Measurements from ENCODE around the gene LACTB. TPM values are rescaled to one million over a fixed set of nuclear protein-coding genes. Genes with fewer than 3 reads are reported as not detected.

LACTB gene
- 10 to 100 TPM; 16.4 to 34.8 (median 21.5) TPM for total RNA-seq
- long read RNA-seq, partial matches to known transcripts, result 1 of 1 reads
- long read RNA-seq, other reads (novel, unspliced or antisense), result 0 of 1 reads

DNA sequence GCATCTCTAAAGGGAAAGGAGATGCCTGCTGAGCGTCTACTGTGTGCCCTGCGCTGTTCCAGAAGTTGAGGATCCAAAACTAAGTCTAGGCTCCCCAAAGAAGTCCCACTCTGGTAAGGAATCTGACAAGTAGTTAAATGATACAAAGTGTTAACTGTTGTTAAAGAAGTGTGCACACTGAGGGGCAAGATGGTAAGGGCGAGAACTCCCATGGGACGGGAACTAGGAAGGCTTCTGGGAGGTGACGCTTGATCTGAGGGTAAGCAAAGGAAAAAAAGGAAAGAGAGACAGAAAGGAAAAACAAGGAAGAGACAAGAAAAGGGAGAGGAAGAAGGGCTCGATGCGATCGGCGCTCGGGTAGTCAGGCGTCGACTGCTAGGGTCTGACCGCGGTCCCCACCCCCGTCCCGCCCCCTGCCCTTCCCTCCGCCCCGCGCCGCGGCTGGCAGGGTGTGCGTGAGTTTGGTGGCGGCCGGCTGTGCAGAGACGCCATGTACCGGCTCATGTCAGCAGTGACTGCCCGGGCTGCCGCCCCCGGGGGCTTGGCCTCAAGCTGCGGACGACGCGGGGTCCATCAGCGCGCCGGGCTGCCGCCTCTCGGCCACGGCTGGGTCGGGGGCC, at the start of gene LACTB:
LACTB (plus strand) TSS at position 480 of the 620 bp plus-strand sequence; CDS start at position 491, 11 bp downstream.
- peak within 1 kb of the TSS; percentile 91 to 100 (median 95) for H3K4me3 ChIP-seq
- H3K4me1 ChIP-seq, result peaks cover 0 to 7% (median 2%) of the 10 kb centered on the region in 4 donors
- no peaks in the 10 kb centered on the region for H3K9me3 ChIP-seq
- intact Hi-C loops (cut with DNase I), result no loop called here
- ATAC-seq (peak; percentile 86 to 92 (median 90)), DNase-seq (peak; percentile 91 to 92 (median 91))
- TF ChIP-seq, protein P1, sequence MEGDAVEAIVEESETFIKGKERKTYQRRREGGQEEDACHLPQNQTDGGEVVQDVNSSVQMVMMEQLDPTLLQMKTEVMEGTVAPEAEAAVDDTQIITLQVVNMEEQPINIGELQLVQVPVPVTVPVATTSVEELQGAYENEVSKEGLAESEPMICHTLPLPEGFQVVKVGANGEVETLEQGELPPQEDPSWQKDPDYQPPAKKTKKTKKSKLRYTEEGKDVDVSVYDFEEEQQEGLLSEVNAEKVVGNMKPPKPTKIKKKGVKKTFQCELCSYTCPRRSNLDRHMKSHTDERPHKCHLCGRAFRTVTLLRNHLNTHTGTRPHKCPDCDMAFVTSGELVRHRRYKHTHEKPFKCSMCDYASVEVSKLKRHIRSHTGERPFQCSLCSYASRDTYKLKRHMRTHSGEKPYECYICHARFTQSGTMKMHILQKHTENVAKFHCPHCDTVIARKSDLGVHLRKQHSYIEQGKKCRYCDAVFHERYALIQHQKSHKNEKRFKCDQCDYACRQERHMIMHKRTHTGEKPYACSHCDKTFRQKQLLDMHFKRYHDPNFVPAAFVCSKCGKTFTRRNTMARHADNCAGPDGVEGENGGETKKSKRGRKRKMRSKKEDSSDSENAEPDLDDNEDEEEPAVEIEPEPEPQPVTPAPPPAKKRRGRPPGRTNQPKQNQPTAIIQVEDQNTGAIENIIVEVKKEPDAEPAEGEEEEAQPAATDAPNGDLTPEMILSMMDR (IDR thresholded peaks at IDR 0.05), result no peak
- TF ChIP-seq POLR2A (IDR thresholded peaks at IDR 0.05), result peak; percentile 87
- H3K27me3 ChIP-seq, result no peaks in the 10 kb centered on the region
- WGBS (ENCODE audit: insufficient coverage, low coverage, low lambda C conversion rate, missing lambda C conversion rate), result 2% methylated on average over 20 of the region's 40 CpGs
- peak within 1 kb of the TSS; percentile 92 to 97 (median 96) for H3K27ac ChIP-seq
- H3K36me3 ChIP-seq, result no peaks in the 10 kb centered on the region

GRCh38 chr15:63072023-63072650, 49.5 kb upstream of the LACTB start:
- TF ChIP-seq, protein P1 (IDR thresholded peaks at IDR 0.05), result no peak
- no peak for TF ChIP-seq POLR2A (IDR thresholded peaks at IDR 0.05)
- WGBS (ENCODE audit: insufficient coverage, low coverage, low lambda C conversion rate, missing lambda C conversion rate), result 76% methylated on average over 3 of the region's 3 CpGs
- intact Hi-C loops (cut with DNase I), result no loop called here
- H3K27me3 ChIP-seq, result no peaks in the 10 kb centered on the region
- H3K9me3 ChIP-seq, result no peaks in the 10 kb centered on the region
- H3K36me3 ChIP-seq, result peaks cover 0 to 25% (median 3%) of the 10 kb centered on the region in 4 donors
- H3K27ac ChIP-seq, result no peak overlapping the region
- ATAC-seq, result no peak
- H3K4me3 ChIP-seq, result no peak overlapping the region
- no peak for DNase-seq
- peaks cover 0 to 7% (median 0%) of the 10 kb centered on the region in 4 donors for H3K4me1 ChIP-seq

DNA sequence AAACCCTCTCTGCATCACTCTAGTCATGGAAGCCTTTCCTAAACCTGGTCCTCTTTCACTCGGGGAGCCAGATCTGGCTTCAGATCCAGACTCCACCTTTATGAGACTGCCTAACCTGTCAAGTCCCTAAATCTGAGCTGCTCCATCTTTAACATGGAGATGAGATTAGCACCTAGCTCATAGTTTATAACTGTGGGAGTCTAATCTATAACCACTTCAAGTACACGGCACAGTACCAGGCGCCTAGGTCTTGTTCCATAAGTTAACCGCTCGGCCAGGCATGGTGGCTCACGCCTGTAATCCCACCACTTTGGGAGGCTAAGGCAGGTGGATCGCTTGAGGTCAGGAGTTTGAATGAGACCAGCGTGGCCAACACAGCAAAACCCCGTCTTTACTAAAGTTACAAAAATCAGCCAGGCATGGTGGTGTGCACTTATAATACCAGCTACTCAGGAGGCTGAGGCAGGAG, 48.8 kb upstream of the LACTB start:
- intact Hi-C loops (cut with DNase I), result no loop called here

DNA sequence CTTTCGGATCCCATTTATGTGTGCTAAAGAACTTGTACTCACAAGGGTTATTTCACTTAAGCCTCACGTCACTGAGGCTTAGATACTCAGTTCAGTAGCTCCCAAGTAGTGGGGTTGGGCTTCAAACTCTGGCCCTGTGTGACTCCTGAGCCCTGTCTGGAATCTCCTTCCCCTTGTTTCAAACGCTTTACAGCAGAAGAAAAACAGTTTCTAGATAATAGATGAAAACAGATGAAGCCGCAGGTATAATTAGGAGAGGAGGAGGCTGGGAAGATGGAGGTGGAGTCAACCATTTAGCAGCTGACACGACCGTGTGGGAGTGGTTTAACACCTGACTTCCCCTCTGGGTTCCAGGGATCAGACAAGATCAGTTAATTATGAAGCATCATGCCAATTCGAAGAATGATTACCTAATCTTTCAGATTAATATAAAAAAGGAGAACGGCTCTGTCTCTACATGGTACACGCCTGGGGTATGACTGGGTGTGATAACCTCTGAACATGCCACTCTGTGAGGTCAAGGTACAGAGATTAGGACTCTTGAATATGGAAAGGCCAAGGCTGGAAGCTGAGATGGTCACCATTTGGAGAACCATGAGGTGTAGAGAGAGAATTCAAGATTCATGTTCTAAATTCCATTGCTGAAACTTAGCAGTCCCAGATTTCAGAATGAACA, 48.0 kb upstream of the LACTB start:
- Histone ChIP-seq H3K9me3 (no peaks in the 10 kb centered on the region), H3K36me3 (peaks cover 0 to 10% (median 3%) of the 10 kb centered on the region in 4 donors), H3K27ac (no peak overlapping the region), H3K27me3 (no peaks in the 10 kb centered on the region), H3K4me3 (no peak overlapping the region), H3K4me1 (peaks cover 0 to 7% (median 0%) of the 10 kb centered on the region in 4 donors)
- no peak for TF ChIP-seq POLR2A (IDR thresholded peaks at IDR 0.05)
- TF ChIP-seq, protein P1 (IDR thresholded peaks at IDR 0.05), result no peak
- no peak for DNase-seq
- intact Hi-C loops (cut with DNase I), result no loop called here
- 30% methylated on average over 7 of the region's 9 CpGs for WGBS (ENCODE audit: insufficient coverage, low coverage, low lambda C conversion rate, missing lambda C conversion rate)
- peak; percentile 69 to 88 (median 72) for ATAC-seq

More for the DNA sequence above, 48.8 kb upstream of the LACTB start:
- H3K4me3 ChIP-seq, result no peak overlapping the region
- TF ChIP-seq, protein P1 (IDR thresholded peaks at IDR 0.05), result no peak
- TF ChIP-seq POLR2A (IDR thresholded peaks at IDR 0.05), result no peak
- H3K27ac ChIP-seq, result no peak overlapping the region
- DNase-seq (no peak), ATAC-seq (no peak)
- WGBS (ENCODE audit: insufficient coverage, low coverage, low lambda C conversion rate, missing lambda C conversion rate), result 98% methylated on average over 6 of the region's 9 CpGs
- no peaks in the 10 kb centered on the region for H3K9me3 ChIP-seq
- peaks cover 0 to 7% (median 0%) of the 10 kb centered on the region in 4 donors for H3K4me1 ChIP-seq
- peaks cover 0 to 18% (median 3%) of the 10 kb centered on the region in 4 donors for H3K36me3 ChIP-seq
- no peaks in the 10 kb centered on the region for H3K27me3 ChIP-seq
